Brain microvascular endothelial cell (primary cell): ENCODE data around the gene EDEM1.
"Not testable (repeated sequence)": the region's sequence is repeated elsewhere in the genome, so short reads cannot be mapped to it uniquely, and the experiment has no call there.

Experiments used
- DNase-seq: peaks from one replicate; pipeline ENCODE4 v3.0.0-alpha.2; 2020
- H3K27ac ChIP-seq: fragments of 250-450 bp; sonication (Bioruptor Pico); 2 replicates; pipeline ENCODE4 v1.5.1; 2020; ENCODE audit warnings: mild to moderate bottlenecking, moderate library complexity
- H3K27me3 ChIP-seq: fragments of 250-450 bp; sonication (Bioruptor Pico); replicated peaks from 2 replicates; pipeline ENCODE4 v1.5.1; 2020; ENCODE audit warnings: mild to moderate bottlenecking
- H3K36me3 ChIP-seq: fragments of 250-450 bp; sonication (Bioruptor Pico); replicated peaks from 2 replicates; pipeline ENCODE4 v1.5.1; 2020; ENCODE audit warnings: mild to moderate bottlenecking
- H3K4me3 ChIP-seq: 2 replicates; pipeline ENCODE4 v1.5.1; 2011; ENCODE audit warnings: low read depth, mild to moderate bottlenecking, control low read depth, low read length, moderate library complexity
- CTCF ChIP-seq: IDR thresholded peaks from 2 replicates; pipeline ENCODE4 v1.5.1; 2011; ENCODE audit warnings: low read depth, mild to moderate bottlenecking, moderate library complexity, low read length, control low read depth, inconsistent platforms; ENCODE audit errors: missing control alignments
- in situ Hi-C: cut with HindIII; loops from 2 replicates; pipeline ENCODE4 v1.10.0; 2017; ENCODE audit warnings: low sequenced_read_pairs, low pct_ligation_motif_present

Gene EDEM1

GRCh38 chr3:5232570-5232969 is 45.1 kb downstream of the EDEM1 start:
- no peaks in the 10 kb centered on the region for H3K27me3 ChIP-seq
- no peak overlapping the region for H3K27ac ChIP-seq
- no peak overlapping the region for H3K4me3 ChIP-seq
- no peak for DNase-seq
- TF ChIP-seq CTCF, result no peak
- in situ Hi-C loops, result no loop called here
- no peaks in the 10 kb centered on the region for H3K36me3 ChIP-seq

- Histone ChIP-seq H3K36me3 (no peaks in the 10 kb centered on the region), H3K4me3 (no peak overlapping the region), H3K27ac (no peak overlapping the region), H3K27me3 (no peaks in the 10 kb centered on the region)
- in situ Hi-C loops, result no loop called here
- no peak for DNase-seq
- no peak for TF ChIP-seq CTCF
Observed at GRCh38 chr3:5233026-5233425, 45.5 kb downstream of the EDEM1 start.

GRCh38 chr3:5235655-5236054 is 48.1 kb downstream of the EDEM1 start:
- no peaks in the 10 kb centered on the region for H3K36me3 ChIP-seq
- H3K4me3 ChIP-seq, result no peak overlapping the region
- no peak for DNase-seq
- H3K27me3 ChIP-seq, result no peaks in the 10 kb centered on the region
- no peak for TF ChIP-seq CTCF
- in situ Hi-C loops, result no loop called here
- no peak overlapping the region for H3K27ac ChIP-seq

GRCh38 chr3:5238545-5238944 is 51.0 kb downstream of the EDEM1 start:
- no peak overlapping the region for H3K27ac ChIP-seq
- H3K36me3 ChIP-seq, result no peaks in the 10 kb centered on the region
- TF ChIP-seq CTCF, result no peak
- H3K27me3 ChIP-seq, result no peaks in the 10 kb centered on the region
- in situ Hi-C loops, result no loop called here
- DNase-seq, result no peak
- H3K4me3 ChIP-seq, result no peak overlapping the region

- in situ Hi-C loops, result no loop called here
- no peak for TF ChIP-seq CTCF
Observed at GRCh38 chr3:5239602-5240001, 52.1 kb downstream of the EDEM1 start.

GRCh38 chr3:5240740-5241139 is 53.2 kb downstream of the EDEM1 start:
- in situ Hi-C loops, result no loop called here
- no peak for TF ChIP-seq CTCF
- Histone ChIP-seq H3K27me3 (no peaks in the 10 kb centered on the region), H3K4me3 (no peak overlapping the region), H3K27ac (no peak overlapping the region), H3K36me3 (no peaks in the 10 kb centered on the region)
- DNase-seq, result no peak

More at GRCh38 chr3:5239602-5240001, 52.1 kb downstream of the EDEM1 start:
- no peak overlapping the region for H3K4me3 ChIP-seq
- H3K27me3 ChIP-seq, result no peaks in the 10 kb centered on the region
- no peaks in the 10 kb centered on the region for H3K36me3 ChIP-seq
- H3K27ac ChIP-seq, result no peak overlapping the region
- DNase-seq, result peak; percentile 20

- in situ Hi-C loops, H3K36me3 ChIP-seq, H3K4me3 ChIP-seq, H3K27ac ChIP-seq, H3K27me3 ChIP-seq, DNase-seq: not testable (repeated sequence)
Observed at GRCh38 chr3:5242785-5243184, 55.3 kb downstream of the EDEM1 start.
